Stimulated activated effector memory CD8-positive, alpha-beta T cell treated with anti-CD3 and anti-CD28 coated beads, Interleukin-12 subunit alpha, Interleukin-12 subunit beta, amount 100 ng/mL, for 72 hours (primary cell): ENCODE data around the gene RPS6KB2.

ENCODE experiments used
- ATAC-seq: fragments of 150-1000 bp; cut with Tn5 transposase; 2 replicates; pipeline ENCODE4 v1.10.0; 2021
- DNase-seq, 2 donors: peaks; one replicate each; pipeline ENCODE4 v3.0.0; 2021 to 2022; ENCODE audit warnings: low spot score in 2 of 2
- H3K27ac Mint-ChIP-seq: one replicate; pipeline ENCODE4 v1.8.0; 2022; ENCODE audit warnings: mild to moderate bottlenecking, mixed read lengths
- H3K36me3 Mint-ChIP-seq: one replicate; pipeline ENCODE4 v1.8.0; 2022; ENCODE audit warnings: mild to moderate bottlenecking, mixed read lengths
- H3K4me1 Mint-ChIP-seq: one replicate; pipeline ENCODE4 v1.8.0; 2022; ENCODE audit warnings: mixed read lengths
- H3K4me3 Mint-ChIP-seq: one replicate; pipeline ENCODE4 v1.8.0; 2022; ENCODE audit warnings: mild to moderate bottlenecking, mixed read lengths
- H3K9me3 Mint-ChIP-seq: one replicate; pipeline ENCODE4 v1.8.0; 2022; ENCODE audit warnings: mixed read lengths

The RPS6KB2 gene

DNA sequence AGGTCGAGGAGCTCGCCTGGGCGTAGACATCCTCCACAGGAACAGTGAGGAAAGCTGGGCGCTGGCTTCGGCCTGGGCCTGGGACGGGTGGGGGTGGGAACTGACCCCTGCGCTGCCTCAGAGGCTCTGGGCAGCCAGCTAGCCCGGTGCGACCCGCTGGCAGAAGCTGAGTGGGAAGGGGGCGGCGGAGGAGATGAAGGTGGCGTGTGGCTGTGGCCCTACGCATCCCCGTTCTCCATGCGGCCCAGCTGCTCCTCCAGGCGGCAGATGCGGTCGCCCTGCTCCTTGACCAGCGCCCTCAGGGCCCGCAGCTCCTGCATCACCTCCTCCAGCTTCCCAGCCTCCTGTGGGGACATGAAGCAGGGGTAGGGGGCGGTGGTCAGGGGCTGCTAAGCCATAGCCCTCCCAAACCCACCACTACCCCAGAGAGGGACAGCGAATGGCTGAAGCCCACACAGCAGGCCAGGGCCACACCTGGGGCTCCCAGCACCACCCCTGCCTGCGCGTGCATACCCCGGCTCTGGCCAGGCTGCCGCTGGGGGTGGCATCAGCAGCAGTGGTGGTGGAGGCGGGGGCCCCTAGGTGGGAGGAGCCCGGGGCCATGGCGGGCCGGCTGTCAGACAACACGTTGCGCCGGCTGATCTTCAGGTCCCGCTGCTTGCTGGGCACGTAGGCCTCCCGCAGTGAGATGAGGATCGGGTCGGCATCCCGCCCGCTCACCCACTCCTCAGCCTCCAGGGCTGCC lies 10.0 kb downstream of the RPS6KB2 start:
- DNase-seq: peak; percentile 62 to 88
- ATAC-seq: peak; percentile 66
- Mint-ChIP-seq H3K4me1 (peaks cover 80% of the 10 kb centered on the region), H3K36me3 (peaks cover 79% of the 10 kb centered on the region), H3K27ac (peak overlapping the region; percentile 94), H3K9me3 (no peaks in the 10 kb centered on the region), H3K4me3 (peak overlapping the region; percentile 95)

GRCh38 chr11:67439321-67440228 lies 11.3 kb downstream of the RPS6KB2 start:
- Mint-ChIP-seq H3K4me1 (peaks cover 71% of the 10 kb centered on the region), H3K36me3 (peaks cover 73% of the 10 kb centered on the region)
- DNase-seq: no peak

GRCh38 chr11:67440229-67441097 lies 12.2 kb downstream of the RPS6KB2 start:
- no peak for DNase-seq
- H3K4me3 Mint-ChIP-seq: peak overlapping the region; percentile 95
- H3K4me1 Mint-ChIP-seq: peaks cover 74% of the 10 kb centered on the region

More at GRCh38 chr11:67439321-67440228, 11.3 kb downstream of the RPS6KB2 start:
- Mint-ChIP-seq H3K4me3 (peak overlapping the region; percentile 95), H3K27ac (peak overlapping the region; percentile 94), H3K9me3 (no peaks in the 10 kb centered on the region)
- no peak for ATAC-seq

DNA sequence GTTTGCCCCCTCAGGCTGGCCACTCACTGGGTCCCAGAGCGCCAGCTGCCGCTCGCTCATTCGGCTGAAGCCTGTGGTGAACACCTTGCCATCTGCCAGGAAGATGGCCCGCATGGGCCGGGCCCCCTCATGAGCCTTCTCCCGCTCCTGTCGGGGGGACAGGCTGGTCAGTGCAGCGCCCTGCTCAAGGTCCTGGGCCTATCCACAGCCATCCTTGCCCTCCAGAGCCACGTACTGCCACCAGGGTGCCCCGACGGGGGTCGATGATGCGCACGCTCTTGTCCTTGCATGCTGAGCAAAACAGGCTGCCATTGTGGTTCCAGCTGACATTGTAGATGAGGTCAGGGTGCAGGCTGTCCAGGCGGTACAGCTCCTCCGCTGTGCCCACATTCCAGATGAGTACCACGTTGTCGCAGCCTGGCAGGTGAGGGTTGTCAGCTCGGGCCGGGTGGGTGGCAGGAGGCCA lies 12.8 kb downstream of the RPS6KB2 start:
- ATAC-seq (no peak), DNase-seq (no peak)
- Mint-ChIP-seq H3K27ac (peak overlapping the region; percentile 94), H3K4me3 (peak overlapping the region; percentile 95), H3K9me3 (no peaks in the 10 kb centered on the region), H3K36me3 (peaks cover 69% of the 10 kb centered on the region), H3K4me1 (peaks cover 74% of the 10 kb centered on the region)

More at GRCh38 chr11:67440229-67441097, 12.2 kb downstream of the RPS6KB2 start:
- no peak for ATAC-seq
- Mint-ChIP-seq H3K9me3 (no peaks in the 10 kb centered on the region), H3K36me3 (peaks cover 72% of the 10 kb centered on the region), H3K27ac (peak overlapping the region; percentile 94)

- no peaks in the 10 kb centered on the region for H3K9me3 Mint-ChIP-seq
- ATAC-seq: no peak
- H3K4me1 Mint-ChIP-seq: peaks cover 80% of the 10 kb centered on the region
- H3K4me3 Mint-ChIP-seq: peak overlapping the region; percentile 95
- peak overlapping the region; percentile 80 for H3K27ac Mint-ChIP-seq
- H3K36me3 Mint-ChIP-seq: peaks cover 63% of the 10 kb centered on the region
- DNase-seq: no peak
Observed at GRCh38 chr11:67441731-67442351, 13.5 kb downstream of the RPS6KB2 start.

- no peaks in the 10 kb centered on the region for H3K9me3 Mint-ChIP-seq
- H3K36me3 Mint-ChIP-seq: peaks cover 60% of the 10 kb centered on the region
- DNase-seq (no peak), ATAC-seq (no peak)
- peak overlapping the region; percentile 80 for H3K27ac Mint-ChIP-seq
- peak overlapping the region; percentile 95 for H3K4me3 Mint-ChIP-seq
- peaks cover 83% of the 10 kb centered on the region for H3K4me1 Mint-ChIP-seq
Observed at GRCh38 chr11:67442504-67443404, 14.5 kb downstream of the RPS6KB2 start.

DNA sequence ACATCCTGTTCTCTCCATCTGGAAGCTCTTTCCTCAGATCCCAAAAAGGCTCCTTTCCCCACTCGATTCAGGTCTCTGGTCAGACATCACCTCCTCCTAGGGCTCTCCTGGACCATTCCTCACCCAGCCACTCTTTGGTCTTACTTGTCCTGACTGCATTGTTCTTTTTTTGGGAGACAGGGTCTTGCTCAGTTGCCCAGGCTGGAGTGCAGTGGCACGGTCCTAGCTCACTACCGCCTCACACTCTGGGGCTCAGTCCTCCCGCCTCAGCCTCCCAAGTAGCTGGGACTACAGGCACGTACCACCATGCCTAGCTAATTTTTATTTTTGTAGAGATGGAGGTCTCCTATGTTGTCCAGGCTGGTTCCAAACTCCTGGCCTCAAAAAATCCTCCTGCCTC lies 17.2 kb downstream of the RPS6KB2 start:
- Mint-ChIP-seq H3K4me3 (peak overlapping the region; percentile 95), H3K9me3 (no peaks in the 10 kb centered on the region), H3K27ac (peak overlapping the region; percentile 95), H3K36me3 (peaks cover 36% of the 10 kb centered on the region), H3K4me1 (peaks cover 69% of the 10 kb centered on the region)
- ATAC-seq (no peak), DNase-seq (no peak)

- peaks cover 25% of the 10 kb centered on the region for H3K36me3 Mint-ChIP-seq
- no peaks in the 10 kb centered on the region for H3K9me3 Mint-ChIP-seq
- peaks cover 45% of the 10 kb centered on the region for H3K4me1 Mint-ChIP-seq
- DNase-seq: no peak
- peak overlapping the region; percentile 95 for H3K27ac Mint-ChIP-seq
- no peak for ATAC-seq
- no peak overlapping the region for H3K4me3 Mint-ChIP-seq
Observed at GRCh38 chr11:67448220-67448609, 19.9 kb downstream of the RPS6KB2 start.

DNA sequence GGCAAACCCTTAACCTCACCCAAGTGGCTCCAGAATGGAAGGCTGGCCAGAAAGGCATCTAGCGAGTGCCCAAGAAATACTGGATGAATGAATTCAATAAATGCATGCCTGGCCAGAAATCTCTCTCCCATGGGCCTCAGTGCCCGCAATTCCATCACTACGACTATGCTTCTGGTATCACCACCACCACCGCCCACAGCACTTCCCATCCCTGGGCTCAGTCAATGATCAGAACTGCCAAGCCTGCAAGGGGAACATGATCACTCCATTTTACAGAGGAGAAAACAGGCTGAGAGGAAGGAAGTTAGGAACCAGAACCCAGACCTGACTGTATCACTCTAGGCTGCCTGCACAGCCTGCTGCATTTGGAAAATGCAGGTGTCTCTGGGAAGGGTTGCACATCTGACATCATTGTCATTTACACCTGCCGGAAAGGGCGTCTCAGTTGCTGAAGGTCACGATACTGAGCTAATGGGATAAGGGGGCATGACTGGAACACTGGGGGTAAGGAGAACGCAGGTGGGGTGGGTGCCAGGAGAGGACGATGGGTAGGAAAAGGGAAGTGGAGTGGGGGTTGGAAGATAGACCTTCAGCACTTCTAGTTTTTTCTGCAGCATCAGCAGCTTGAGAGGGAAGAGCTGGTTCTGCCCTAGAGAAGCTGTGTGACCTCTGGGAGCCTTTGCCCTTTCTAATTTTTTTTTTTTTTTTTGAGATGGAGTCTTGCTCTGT lies 21.0 kb downstream of the RPS6KB2 start:
- Mint-ChIP-seq H3K4me1 (peaks cover 44% of the 10 kb centered on the region), H3K9me3 (no peaks in the 10 kb centered on the region), H3K4me3 (no peak overlapping the region), H3K36me3 (peaks cover 19% of the 10 kb centered on the region), H3K27ac (peak overlapping the region; percentile 9)
- DNase-seq: no peak
- ATAC-seq: no peak

GRCh38 chr11:67450796-67451657 lies 22.7 kb downstream of the RPS6KB2 start:
- H3K27ac Mint-ChIP-seq: peak overlapping the region; percentile 56

DNA sequence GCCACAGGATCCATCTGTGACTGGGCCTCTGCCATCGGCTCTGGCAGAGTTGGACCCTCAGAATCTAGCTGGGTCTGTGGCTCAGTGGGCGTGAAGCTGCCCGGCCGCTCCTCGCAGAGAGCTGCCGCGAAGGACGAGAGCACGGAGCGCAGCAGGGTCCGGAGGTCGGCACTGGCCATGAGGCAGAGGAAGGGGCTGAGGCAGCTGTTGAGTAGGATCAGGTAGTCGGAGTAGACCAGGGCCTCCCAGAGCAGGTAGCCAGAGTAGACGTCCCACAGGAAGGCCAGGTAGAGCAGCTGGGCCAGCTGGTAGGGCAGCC lies 23.3 kb downstream of the RPS6KB2 start:
- H3K4me3 Mint-ChIP-seq: no peak overlapping the region
- no peak for ATAC-seq
- peak overlapping the region; percentile 56 for H3K27ac Mint-ChIP-seq
- DNase-seq: no peak
- peaks cover 20% of the 10 kb centered on the region for H3K4me1 Mint-ChIP-seq
- H3K36me3 Mint-ChIP-seq: peaks cover 8% of the 10 kb centered on the region
- no peaks in the 10 kb centered on the region for H3K9me3 Mint-ChIP-seq

More at GRCh38 chr11:67450796-67451657, 22.7 kb downstream of the RPS6KB2 start:
- peaks cover 8% of the 10 kb centered on the region for H3K36me3 Mint-ChIP-seq
- peaks cover 26% of the 10 kb centered on the region for H3K4me1 Mint-ChIP-seq
- no peaks in the 10 kb centered on the region for H3K9me3 Mint-ChIP-seq
- no peak for ATAC-seq
- DNase-seq: no peak
- H3K4me3 Mint-ChIP-seq: no peak overlapping the region

DNA sequence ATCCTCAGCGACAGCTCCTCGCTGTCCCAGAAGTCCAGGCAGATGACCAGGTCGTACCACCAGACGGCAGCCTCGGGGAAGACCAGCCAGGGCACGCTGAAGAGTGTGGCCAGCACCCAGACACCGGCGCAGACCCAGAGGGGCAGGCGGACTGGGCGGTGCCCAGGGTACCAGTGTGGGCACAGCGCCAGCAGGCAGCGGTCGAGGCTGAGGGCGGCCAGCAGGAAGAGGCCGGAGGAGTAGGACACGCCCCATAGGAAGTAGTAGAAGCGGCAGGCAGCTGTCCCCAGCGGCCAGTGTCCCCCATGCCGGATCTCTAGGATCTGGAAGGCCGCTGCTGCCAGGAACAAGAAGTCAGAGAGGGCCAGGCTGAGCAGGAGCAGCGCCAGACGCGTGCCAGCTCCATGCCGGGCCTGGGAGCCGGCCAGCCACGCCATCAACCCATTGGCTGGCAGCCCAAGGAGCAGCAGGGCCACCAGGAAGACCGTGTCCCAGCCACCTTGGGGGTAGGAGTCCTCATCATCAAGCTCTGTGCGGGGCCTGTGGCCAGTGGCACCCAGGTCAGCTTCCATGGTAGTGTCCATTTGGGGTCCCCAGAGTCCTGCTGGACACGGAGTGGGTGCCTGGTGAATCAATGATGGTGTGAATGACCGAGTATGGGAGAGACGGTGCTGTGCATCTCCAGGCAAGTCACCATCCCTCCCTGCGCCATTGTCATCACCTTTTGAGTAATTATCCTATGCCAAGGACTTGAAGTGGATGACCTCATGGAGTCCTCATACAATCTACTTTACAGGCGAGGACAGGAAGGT lies 24.1 kb downstream of the RPS6KB2 start, which contains the start of gene GPR152:
Gene GPR152, minus strand, starts transcription at position 589 of the 812 bp plus-strand sequence. Its CDS starts 5 bp downstream, at position 584.
- Mint-ChIP-seq H3K9me3 (no peaks in the 10 kb centered on the region), H3K36me3 (peaks cover under 1% of the 10 kb centered on the region), H3K4me1 (peaks cover 18% of the 10 kb centered on the region), H3K4me3 (no peak within 1 kb of the TSS), H3K27ac (peak within 1 kb of the TSS; percentile 56)
- no peak for ATAC-seq
- DNase-seq: no peak
